ENCODE data around the gene ASCC3. TPM values are rescaled to one million over a fixed set of nuclear protein-coding genes. Genes with fewer than 3 reads are reported as not detected.
A peak's percentile ranks its signal among the peaks of the same experiment; 100 is the strongest.
"Not testable (repeated sequence)": the region's sequence is repeated elsewhere in the genome, so short reads cannot be mapped to it uniquely, and the experiment has no call there.

ASCC3 gene
- total RNA-seq, 1 experiment from 2014 or later: 36.3 TPM

DNA sequence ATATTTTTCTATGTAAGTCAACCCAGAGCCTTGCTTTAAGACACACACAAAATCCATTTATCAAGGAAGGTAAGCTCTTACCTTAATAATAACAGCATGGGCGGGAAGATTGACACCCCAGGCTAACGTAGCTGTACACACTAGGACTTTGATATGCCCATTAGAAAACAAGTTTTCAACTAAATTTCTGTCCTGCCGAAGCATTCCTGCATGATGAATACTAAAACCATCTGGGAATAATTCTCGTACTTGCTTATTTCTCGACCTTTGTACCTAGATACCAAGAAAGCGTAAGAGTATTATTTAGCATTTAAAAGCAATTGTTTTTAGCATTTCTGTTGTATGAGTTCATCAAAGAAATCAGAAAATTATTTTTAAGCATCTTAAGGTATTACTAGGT, 218.9 kb downstream of the ASCC3 start:
- DNase-seq (ENCODE audit: low read depth): no peak

DNA sequence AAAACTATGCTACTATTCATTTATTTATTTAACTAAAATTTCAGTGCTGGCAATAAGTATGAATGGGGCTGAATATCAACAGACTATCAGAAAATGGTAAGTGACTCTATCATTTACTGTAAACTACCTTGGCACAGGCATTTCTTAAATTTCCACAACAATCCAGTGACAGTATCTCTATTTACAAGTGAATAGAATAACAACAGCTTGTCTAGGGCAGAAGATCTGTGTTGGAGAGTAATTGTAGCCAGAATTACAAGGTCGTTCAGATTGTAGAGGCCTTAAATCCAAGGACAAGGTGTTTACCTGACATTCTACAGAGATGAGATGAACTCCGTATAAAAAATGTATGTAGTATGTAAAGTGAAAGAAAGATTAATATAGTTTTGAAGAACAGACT, 222.6 kb downstream of the ASCC3 start:
- DNase-seq (ENCODE audit: low read depth): no peak

DNA sequence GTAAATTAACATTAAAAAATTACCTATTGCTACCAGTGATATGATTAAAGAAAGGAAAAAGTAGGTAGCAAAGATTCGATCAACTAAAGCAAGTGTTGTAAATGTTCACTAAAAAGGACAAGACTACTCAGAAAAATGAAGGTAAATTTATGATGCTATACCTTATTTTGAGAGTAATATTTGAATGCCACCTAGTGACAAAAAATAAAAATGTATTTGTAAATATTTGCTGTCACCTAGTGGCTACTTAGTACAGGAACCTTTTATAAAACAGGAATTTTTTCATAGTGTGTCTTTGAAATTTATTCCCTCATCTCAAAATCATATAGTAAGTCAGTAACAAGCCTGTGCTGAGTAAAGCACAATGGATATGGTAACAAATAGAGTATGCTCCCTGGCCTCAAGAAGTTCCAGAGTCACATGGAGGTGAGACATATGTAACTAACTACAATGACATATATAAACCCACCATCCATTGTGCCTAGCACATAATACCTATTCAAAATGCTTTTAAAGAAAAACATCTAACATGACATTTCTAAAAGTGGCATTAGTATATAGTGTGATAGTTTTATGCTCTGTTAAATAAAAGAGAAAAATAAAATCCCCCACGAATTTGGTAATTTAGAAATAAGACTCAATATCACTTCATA, 223.3 kb downstream of the ASCC3 start:
- no peak for DNase-seq (ENCODE audit: low read depth)

DNA sequence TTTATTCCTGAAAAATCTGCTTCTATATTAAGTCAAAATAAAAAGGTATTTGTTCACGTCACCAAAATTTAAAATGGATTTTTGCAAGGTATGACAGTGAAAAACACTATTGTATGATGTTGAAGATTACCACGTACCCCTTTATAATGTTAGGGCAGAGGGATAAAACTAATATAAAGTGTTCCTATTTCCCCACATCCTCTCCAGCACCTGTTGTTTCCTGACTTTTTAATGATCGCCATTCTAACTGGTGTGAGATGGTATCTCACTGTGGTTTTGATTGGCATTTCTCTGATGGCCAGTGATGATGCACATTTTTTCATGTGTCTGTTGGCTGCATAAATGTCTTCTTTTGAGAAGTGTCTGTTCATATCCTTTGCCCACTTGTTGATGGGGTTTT, 240.0 kb downstream of the ASCC3 start:
- not testable (repeated sequence) for DNase-seq (ENCODE audit: low read depth)

DNA sequence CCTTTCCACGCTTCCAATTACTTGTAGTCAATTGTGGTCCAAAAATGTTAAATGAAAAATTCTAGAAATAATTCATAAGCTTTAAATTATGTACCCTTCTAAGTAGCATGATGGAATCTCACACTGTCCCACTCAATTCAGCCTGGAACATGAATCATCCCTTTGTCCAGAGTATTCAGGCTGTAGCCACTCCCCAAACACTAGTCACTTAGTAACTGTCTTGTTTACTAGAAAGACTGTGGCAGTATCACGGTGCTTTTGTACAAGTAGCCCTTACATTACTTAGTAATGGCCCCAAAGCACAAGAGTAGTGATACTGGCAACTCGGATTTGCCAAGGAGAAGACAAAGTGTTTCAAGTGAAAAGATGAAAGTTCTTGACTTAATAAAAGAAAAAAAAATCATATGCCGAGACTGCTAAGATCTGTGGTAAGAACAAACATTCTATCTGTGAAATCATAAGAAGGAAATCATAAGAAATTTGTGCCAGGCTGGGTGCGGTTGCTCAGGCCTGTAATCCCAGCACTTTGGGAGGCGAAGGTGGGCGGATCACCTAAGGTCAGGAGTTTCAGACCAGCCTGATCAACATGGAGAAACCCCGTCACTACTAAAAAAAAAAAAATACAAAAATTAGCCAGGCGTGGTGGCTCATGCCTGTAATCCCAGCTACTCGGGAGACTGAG, 247.9 kb downstream of the ASCC3 start:
- peak; percentile 70 for DNase-seq (ENCODE audit: low read depth)

DNA sequence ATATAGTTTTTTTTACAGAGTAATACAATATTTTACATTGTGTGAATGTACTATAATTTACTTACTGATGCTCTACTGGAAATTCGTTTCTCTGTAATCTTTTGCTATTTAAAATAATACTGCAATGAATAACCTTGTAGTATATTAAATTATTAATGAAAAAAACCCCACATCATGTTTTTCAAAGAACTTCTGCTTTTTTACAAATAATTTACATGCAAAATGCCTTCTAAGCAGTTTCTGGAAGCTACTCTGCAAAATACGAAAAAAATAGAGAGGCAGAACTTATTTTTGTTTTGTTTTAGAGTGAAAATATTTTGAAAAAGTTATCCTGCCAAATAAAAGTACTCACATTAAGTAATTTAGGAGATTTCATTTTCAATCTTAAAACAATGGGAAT, 250.6 kb downstream of the ASCC3 start:
- no peak for DNase-seq (ENCODE audit: low read depth)

DNA sequence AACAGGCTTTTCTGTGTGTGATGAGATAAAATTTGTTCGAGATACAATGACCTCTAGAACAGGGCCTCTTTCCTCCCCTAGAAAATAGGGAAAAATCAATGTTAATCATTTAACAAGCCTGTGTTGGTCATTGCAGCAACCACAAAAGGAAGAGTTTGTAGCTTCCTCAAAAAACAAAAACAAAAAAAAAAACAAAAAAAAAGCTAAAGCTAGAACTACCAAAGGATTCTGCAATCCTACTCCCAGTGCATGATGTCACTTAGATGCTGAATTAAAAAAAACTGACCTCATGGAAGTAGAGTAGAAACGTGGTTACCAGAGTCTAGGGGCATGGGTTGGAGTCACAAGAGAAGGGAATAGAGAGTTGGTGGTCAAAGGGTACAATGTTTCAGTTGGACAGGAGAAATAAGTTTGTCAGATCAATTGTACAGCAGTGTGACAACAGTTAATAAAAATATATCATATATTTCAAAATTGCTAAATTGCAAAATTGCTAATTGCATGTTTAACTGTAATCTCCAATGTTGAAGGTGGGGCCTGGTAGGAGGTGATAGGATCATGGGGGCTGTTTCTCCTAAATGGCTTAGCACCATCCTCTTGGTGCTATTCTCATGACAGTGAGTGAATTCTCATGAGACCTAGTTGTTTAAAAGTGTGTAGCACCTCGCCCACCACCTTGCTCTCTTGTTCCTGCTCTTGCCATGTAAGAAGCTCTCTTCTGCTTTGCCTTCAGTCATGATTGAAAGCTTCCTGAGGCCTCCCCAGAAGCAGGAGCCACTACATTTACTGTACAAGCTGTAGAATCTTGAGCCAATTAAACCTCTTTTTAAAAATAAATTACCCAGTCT, 253.0 kb downstream of the ASCC3 start:
- no peak for DNase-seq (ENCODE audit: low read depth)

DNA sequence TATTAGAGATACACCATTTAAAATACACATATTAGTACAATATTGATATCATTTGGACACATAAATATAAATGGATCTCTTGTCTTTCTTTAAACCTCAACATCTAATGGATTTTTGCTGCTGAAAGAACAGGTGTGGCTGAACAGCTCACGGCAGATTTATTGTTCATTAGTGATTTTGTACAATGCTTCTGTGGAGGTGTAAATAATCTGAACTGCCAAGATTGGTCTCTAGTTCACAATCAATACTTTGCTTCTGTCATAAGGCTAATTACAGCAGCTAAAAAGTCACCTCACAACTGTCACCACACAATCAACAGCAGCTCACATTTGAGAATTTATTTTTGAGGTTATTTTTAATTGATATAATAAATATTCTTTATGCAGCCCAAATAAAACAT, 254.4 kb downstream of the ASCC3 start:
- no peak for DNase-seq (ENCODE audit: low read depth)

DNA sequence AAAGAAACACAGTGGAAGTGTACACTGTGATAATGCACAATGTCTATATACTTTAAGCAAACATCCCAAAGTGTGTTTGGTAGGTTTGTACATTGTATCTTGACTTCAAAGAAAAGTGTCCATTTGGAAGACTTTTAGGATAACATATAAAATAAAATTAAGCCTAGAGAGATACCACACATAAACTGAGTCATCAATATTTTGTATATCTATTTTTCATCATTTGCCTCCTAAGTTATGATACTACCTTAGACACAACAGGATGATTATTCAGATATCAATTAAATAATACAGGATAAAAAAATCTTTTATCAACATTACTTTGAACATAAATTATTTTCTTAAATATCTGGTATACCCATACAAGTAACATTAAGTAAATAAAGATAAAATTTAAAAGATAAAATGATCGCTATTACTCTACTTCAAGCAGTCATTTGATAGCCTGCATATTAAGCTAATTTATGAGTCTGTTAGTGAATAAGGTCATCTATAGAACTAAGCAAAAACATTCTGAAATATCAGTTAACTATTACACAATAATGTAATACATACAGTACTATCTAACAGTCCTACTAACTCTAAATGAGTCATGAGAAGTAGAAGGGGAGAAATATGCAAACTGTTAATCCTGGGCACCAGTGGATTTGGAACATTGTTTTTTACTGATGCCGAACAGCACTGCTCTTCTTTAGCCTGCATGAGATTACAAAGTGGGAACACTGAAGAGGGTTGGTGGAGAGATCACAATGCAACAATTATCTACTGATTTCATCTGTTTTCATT, 258.0 kb downstream of the ASCC3 start:
- no peak for DNase-seq (ENCODE audit: low read depth)

DNA sequence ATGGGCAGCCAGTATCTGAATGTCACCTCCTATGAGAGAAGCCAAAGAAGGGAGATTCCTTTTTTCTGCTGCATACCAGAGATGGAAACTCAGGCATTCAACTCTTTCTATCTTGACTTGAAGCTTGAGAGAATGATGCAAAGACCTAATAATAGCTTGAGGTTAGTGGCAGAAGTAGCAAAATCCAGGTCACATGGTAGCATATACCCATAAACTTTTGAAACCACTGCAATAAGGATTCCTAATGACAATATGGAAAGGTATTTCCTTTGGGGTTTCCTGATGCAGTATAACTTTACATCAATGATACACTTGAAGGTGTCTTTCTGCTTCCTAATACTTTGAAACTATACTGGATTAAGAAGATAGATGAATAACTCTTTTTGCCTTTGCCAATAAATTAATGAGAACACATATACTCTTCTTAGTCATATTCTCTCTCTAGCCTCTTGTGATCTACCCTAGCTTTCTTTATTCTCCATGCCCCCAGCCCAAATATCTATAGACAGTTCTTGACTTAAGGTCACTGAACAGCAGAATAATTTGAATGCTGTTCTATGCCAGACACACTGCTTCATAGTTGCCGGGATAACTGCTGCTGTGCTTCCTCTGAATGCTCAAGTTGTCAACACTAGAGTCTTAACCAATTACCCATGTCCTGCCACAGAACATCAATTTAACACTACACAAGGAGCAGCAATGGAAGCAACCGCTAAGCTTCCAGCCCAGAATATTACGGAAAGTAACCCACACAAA, 260.9 kb downstream of the ASCC3 start:
- peak; percentile 23 for DNase-seq (ENCODE audit: low read depth)

DNA sequence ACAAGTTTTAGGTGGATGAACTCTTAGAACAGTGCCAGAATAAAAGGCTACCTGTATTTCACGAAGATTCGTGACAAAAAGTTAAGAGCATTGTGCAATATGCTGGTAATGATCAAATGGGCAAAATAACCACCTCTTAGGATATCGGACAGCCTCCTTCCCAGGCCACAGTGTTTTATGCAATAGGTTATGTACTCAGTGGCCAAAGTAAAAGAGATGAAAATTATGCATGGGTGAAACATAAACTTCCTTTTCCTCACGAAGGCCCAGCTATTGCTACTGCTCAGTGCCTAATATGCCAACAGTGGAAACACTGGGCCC, 262.8 kb downstream of the ASCC3 start:
- DNase-seq (ENCODE audit: low read depth): no peak

DNA sequence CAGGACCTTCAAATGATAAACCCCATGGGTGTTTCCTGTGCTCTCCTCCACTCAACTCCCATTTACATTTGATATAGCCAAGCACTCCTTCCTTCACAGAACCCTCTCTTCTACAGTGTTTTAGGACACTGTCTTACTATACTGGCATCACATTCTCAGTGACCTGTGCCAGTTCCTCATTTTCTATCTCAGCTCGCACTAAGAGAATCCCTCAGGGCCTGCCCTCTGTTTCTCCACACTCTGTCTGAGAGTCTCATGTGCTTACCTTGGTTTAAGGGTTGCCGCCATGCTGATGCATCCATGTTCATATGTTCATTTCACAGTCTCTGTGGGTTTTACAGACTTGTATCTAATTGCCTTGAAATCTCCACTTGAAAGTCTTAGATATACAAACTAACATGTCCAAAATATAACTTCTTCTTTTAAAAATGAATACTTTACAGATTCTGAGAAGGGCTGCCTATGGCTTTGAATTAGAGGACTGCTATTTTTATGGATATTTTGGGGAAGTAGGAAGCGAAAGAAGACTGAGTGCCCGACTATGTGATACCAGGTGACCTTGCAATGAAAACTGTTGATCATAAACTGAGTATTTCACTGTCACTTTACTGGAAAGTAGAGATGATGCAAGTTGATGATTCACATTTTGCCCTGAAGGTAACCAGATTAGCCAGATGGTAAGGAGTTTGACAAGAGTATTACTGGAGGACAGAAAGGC, 263.3 kb downstream of the ASCC3 start:
- no peak for DNase-seq (ENCODE audit: low read depth)

DNA sequence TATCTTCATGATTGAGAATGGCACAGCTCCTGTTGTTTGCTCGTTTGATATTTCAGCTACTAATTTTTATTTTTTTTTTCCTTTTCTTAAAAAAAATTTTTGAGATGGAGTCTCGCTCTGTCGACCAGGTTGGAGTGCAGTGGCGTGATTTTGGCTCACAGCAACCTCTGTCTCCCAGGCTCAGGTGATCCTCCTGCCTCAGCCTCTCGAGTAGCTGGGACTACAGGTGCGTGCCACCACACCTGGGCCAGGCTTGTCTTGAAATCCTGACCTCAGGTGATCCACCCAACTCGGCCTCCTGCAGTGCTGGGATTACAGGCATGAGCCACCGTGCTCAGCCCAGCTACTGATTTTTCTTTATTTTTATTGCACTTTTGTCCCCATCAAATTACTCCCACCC, 266.2 kb downstream of the ASCC3 start:
- no peak for DNase-seq (ENCODE audit: low read depth)

DNA sequence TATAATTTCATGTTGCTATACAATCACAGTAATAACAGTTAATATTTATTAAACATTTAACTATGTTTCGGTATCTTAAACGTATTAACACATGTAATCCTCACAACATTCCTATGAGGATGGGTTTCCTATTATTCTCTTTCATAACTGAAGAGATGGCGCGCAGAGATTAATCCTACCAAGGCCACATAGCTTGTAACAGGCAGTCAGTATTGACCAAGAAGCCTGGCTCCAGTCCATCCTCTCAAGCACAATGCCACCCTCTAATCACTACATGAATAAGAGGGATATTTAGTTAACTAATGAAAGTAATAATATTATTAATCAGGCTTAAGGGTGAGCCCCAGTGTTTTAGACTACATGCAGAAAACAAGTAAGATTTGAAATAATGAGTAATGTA, 266.7 kb downstream of the ASCC3 start:
- no peak for DNase-seq (ENCODE audit: low read depth)

DNA sequence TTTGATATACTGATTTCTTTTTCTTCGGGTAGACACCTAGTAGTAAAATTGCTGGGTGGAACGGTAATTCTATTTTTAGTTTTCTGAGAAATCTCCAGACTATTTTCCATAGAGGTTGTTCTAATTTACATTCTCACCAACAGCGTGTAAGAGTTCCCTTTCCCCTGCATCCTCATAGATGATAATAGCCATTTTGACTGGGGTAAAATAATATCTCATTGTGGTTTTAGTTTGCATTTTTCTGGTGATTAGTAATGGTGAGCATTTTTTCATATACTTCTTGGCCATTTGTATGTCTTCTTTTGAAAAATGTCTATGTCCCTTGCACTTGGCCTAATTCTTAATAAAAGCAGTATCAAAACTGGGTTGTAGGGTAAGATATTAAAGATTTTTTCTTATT, 267.5 kb downstream of the ASCC3 start:
- DNase-seq (ENCODE audit: low read depth): no peak

DNA sequence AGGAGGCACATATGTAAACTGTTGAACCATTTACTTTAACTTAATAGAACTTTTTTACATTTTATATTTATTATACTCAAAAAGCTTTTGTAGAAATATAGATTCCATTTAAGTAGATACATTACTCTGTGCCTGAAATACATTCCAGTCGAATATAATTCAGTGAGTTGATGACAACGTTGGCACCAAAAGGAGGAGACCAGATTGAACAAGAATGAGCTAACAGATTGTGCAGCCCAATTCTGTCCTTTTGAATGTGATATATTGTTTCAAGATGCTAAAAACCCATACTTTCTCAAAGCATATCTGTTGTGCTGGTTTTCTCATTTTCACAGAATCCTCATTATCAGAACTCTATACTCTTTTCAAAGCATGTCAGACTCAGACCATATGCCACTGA, 269.0 kb downstream of the ASCC3 start:
- no peak for DNase-seq (ENCODE audit: low read depth)

DNA sequence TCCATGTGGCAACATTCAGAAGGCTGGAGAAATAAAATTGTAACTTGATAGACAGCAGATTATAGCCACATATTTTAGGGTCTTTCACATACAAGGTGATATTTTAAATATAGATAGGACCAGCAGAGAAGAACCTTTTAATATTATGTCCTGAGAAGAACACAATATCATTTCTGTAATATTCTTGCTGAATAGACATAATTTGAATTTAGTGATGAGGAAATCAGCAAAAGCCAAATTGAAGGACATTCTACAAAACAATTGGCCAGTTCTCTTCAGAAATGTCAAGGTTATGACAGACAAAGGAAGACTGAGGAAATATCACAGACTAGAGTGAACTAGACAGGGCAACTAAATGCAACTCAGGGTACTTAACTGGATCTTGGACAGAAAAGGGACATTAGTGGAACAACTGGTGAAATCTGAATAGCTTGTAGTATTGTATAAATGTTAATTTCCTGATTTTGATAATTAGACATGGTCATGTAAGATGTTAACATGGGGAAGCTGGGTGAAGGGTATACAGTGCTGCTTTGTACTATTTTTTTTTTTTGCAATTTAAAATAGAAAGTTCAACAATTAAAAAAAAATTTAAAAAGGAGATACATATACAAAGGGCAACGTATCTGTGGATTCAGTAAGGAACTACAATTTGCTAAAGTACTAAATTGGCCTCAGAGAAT, 281.9 kb downstream of the ASCC3 start:
- no peak for DNase-seq (ENCODE audit: low read depth)

DNA sequence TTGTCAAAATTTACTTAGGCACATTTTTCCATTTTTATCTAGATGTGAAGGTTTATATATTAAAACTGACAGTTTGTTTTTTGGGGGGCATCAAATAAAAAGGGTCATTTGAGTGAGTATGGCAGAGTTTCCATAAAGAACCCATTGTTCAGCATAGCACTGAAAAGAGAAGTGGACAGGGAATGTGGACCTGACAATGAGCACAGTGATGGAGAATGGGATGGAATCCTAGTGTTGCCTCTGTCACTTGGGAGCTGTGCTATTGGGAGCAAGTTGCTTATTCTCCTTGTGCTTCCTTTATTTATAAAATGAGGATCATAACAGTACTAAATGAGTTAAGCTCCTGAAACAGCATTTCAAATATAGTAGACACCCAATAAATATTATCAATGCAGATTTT, 285.7 kb downstream of the ASCC3 start:
- DNase-seq (ENCODE audit: low read depth): no peak

DNA sequence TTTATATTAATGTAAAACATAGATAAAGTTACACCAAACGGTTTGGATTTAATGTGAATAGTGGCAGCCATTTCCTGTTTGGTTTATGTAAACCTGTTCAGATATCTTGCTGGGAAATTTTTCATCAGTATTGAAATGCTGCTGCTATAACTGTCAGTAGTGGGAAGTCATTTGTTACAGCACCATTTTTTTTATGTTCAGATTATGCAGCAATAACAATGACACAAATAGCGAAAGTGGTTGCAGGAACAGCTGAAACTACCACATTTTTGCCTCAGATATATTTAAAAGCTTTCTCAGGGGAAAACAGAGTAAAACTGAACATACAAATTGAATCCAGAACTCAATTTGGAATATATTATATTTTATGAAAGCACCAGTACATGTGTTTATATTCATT, 287.6 kb downstream of the ASCC3 start:
- DNase-seq (ENCODE audit: low read depth): no peak

DNA sequence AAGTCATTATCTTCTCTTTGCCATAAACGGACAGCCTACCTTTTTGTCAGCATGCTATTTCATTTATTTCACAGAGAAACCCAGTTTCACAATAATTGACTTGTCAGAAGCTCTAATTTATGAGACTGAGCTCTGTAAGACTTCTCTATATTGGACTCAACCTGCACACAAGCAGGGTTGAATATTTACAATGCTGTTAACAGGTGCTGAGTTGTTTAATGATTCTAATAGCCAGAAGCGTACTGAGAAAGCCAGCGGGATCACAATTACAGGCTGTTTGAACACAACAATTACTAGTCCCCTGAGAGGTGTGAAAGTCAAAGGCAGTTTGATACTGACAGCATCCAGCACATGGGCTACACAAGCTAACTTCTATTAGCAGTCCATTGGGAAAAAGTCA, 288.2 kb downstream of the ASCC3 start:
- no peak for DNase-seq (ENCODE audit: low read depth)

All from Daoy (cell line).